CD4-positive, alpha-beta T cell treated with Interleukin-15 for 1 hour (primary cell): Measurements from ENCODE around the gene FALEC.

ENCODE experiments used
- DNase-seq: peaks from one replicate; pipeline ENCODE4 v3.0.0-alpha.2; 2020

Gene FALEC

DNA sequence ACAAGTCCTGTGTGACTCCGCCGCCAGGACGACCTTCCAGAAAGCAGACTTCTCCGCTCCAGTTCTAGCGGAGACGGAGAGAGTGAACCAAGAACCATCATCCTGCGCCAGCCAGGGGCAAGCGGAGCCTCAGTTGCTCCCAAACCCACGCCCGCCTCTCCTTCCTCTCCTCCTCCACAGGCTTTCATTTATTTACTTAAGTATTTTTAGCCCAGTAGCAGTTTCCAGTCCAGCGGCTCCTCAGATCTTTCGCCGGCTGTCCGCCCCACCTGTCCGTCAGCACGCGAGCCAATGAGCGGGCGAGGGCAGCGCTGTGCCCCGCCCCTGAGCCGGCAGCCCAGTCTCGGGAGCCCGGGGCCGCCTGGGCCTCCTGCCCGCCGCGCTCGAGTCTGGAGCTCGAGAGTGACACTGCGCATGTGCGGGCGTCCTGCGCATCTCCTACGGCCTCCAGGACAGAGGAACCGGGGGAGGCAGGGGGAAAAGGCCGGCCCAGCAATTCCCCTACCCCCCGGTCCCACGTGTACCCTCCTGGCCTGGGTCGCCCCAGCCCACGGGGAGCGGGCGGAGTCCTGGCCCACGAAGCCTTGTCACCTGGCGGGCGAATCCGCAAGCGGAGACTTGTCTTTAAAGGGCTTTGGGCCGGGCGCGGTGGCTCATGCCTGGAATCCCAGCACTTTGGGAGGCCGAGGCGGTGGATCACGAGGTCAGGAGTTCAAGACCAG, at the start of gene FALEC:
TSS of gene FALEC (plus strand) at position 425 of the 722 bp plus-strand sequence.
- peak; percentile 94 for DNase-seq

DNA sequence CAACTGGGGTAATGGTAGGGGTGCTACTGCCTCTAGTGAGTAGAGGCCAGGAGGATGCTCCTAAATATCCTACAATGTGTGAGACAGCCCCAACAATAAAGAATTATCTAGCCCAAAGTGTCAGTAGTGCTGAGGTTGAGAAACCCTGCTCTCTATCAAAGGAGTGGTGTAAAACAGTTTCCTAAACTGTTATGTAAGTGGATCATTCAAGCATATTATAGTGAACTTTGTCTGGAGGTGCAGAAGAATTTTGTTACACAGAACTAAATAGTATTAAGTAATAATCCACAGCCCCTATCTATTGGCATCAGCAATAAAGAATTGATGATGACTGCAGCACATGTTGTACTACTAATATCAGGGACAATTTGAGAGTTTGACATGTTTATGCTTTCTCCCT, 48.6 kb upstream of the FALEC start:
- DNase-seq = no peak

DNA sequence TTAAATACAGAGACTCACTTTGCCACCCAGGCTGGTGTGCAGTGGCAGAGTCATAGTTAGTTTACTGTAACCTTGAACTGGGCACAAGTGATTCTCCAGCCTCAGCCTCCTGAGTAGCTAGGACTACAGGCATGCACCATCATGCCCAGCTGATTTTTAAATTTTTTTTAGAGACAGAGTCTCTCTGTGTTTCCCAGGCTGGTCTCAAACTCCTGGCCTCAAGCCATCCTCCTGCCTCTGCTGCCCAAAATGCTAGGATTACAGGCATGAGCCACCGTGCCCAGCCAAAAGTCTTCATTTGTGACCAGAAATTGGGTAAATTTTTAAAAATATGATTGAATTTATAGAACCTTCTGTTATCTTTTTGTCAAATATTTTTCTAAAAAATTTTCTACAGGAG, 46.3 kb upstream of the FALEC start:
- DNase-seq = no peak

DNA sequence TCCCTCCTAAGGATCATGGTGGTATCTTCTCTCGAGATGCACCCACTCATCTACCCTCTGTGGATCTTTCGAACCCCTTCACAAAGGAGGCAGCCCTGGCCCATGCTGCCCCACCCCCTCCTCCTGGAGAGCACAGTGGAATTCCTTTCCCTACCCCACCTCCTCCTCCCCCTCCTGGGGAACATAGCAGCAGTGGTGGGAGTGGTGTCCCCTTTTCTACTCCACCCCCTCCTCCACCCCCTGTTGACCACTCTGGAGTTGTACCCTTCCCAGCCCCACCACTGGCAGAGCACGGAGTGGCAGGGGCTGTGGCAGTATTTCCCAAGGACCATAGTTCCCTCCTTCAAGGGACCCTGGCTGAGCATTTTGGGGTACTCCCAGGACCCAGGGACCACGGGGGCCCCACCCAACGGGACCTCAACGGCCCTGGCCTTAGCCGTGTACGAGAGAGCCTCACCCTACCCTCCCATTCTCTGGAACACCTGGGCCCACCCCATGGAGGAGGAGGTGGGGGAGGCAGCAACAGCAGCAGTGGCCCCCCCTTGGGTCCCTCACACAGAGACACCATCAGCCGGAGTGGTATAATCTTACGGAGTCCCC, 42.9 kb upstream of the FALEC start:
- DNase-seq = no peak

DNA sequence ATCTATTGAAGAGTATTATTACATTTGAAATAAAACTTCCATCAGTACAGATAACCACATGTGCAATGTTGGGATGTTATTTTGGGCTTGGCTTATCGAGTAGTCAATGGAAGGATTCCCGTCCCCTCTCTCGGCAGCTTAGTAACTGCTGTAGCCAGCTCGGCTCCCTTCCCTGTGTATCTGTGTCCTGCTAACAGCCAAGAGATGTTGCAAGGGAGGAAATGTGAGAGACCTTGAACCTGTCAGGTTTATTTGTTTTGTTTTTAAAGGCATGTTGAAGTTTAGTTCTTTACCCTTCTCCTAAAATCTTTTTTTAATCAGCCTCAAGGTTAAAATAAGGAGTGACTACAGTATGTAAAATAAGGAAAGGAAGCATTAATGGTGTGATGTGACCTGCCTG, 41.9 kb upstream of the FALEC start:
- DNase-seq = no peak

DNA sequence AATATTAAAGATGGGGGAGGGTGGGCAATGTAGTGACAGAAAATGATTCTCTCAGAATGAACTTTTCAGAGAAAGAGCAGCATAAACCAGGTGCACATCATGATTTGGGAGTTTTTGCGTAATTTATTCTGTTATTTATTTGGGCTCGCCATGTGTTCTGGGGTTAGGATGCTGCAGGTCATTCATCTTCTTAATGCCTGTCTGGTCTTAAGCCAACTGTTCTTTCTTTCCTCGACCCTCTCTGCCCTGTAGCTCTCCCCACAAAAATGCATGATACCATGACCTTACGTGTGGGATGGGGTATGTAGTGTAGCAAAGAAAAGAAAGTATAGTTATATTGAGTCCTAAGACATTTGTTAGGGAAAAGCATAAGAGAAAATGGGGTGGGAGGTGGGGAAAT, 40.7 kb upstream of the FALEC start:
- DNase-seq = no peak

DNA sequence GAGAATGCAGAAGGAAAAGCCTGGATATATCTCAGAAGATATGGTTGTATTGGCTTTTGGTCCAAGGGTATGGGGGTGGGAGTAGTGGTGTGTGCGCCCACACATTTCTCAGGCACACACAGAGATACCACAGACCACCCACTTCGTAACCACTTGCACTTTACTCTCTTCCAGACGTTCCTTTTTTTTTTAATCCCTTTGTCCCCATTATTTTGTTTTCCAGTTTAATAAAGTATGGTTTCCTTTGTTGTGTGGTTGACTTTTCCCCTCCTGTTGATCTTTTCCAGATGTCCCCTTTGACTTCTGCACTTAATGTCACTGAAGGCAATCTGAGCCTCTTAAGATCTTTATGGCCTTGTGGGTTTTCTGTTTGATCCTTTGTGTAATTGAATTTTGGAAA, 38.8 kb upstream of the FALEC start:
- DNase-seq = no peak

DNA sequence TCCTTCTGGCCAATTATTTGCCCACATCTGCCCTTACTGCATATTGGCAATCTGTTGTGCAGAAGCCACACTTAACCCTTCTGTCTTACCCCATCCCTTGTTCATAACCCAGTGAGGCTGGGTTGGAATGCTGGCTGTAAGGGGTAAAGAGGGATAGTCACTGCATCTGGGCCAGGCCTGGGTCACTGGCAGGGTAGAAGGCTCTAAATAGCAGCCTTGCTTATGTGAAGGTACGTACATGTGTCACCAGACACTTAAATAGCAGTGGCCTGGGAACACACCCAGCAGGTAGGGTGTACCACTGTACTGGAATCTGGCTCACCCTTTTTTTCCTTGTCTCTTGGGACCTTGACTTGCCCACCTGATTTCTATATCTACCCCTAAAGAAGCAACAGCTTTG, 38.2 kb upstream of the FALEC start:
- no peak for DNase-seq

DNA sequence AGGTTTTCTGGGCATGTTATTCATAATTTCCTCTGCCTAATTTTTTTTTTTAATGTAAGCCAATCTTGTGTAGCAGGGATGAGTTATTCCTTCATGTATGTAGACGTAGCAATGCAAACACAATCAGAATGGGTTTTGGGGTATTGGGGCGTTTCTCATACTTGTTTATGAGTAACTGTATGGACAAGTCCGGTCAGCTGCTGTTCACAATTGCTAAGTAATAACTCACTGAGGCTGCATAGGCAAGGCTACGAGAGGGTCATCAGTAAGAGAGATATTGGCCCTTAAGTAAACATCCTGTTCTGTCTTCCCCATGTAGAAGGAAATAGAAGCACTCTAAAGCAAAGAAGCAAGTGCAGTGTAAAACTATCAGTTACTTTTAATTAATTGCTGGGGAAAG, 37.8 kb upstream of the FALEC start:
- DNase-seq = no peak

DNA sequence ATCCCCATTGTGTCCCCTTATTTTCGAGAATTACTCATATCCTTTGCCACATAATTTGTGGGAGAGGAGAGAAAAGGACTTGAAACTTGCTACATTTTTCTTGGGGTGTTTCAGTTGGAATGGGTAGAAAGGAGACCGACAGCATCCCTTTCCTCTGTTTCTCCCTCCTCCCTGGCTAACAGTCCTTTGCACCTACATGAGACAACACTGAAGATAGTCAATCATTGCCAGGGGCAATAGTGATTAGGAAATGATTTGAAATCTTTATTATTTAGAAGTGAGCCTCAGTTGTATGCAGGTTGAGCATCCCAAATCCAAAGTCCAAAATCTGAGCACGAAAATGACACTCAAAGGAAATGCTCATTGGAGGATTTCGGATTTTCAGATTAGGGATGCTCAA, 36.2 kb upstream of the FALEC start:
- no peak for DNase-seq

DNA sequence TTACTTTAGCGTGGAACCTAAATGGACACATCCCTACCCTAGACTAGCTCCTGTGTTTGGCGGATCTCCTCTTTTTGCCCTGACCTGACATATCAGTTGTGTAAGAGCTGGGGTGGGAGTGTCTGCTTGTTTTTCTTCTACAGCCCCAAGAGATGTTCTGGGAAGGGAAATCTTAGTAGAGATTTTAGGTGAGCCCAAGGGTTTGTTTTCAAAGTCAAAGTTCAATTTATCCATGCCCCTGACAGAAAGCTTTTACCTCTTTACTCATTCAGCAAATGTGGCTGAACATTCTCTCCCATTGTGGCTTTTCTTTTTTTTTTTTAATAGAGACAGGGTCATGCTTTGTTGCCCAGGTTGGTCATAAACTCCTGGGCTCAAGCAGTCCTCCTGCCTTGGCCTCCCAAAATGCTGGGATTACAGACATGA, 35.6 kb upstream of the FALEC start:
- DNase-seq = no peak

DNA sequence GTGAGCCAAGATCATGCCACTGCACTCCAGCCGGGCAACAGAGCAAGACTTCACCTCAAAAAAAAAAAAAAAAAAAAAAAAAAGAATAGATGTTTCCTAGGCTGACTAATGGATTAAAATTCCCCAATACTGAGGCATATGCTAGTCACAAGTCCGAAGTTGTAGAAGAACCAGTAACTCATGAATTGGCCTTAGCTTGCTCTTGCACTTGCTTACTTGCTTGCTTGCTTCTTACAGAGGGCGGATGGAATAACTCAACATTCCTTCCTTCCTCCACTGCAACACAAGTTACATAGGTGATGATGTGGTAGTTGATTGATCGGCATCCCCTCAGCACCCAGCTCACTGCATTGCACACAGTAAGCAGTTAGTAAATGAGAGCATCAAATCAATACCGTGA, 31.1 kb upstream of the FALEC start:
- no peak for DNase-seq

DNA sequence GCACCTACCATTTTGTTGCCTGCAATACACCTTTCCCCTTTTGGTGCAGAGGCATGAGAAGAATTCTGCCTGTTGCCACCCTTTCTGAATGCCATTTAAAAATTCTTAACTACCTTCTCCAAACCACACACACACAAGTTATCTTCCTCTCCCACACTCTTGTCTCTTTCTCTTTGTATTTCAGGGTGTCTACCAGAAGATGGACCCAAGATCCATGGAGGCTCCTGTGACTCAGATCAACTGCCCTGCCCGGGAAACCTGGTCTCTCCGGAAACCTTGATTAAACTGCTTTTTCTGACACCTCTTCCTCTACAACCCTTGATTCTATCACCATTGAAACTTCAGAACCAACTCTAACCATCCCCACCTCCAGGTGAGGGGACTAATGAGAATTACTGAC, 30.7 kb upstream of the FALEC start:
- DNase-seq = no peak

DNA sequence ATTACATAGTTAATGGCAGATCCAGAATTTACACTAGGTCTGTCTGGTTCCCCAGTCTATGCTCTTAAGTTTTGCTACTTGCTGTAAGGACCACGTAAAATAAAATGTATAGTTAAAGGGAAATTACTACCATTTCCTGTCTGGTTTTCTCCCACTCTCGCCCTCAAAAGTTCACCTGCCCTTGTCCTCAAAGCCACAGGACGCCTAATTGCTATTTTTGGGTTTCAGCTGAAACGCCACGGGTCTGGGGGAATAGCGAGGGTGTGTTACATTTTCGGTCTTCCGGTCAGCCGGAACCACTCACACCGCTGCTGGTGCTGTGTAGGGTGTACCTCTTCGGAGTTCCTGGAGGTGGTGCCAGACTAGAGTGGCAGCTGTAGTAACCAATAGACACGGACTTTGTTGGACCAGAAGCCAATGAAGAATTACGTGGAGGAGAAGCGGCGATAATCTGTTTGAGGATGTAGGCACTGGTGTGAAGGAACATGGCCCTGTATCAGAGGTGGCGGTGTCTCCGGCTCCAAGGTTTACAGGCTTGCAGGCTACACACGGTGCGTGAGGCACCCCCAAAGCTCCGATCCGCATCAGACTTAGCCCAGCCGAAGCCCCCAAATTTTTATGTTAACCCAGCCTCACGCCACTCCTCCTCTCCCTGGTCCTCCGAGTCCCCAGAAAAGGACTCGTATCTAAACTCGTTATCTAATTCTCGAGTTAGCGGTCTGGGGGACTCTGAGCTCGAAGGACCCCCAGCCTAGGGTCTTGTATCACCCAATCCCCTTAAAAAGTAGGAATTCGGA, 28.4 kb upstream of the FALEC start, which contains the start of gene TARS2:
TSS of gene TARS2 (plus strand) at position 454 of the 797 bp plus-strand sequence. CDS start at position 486, 32 bp downstream.
- DNase-seq = peak; percentile 97

DNA sequence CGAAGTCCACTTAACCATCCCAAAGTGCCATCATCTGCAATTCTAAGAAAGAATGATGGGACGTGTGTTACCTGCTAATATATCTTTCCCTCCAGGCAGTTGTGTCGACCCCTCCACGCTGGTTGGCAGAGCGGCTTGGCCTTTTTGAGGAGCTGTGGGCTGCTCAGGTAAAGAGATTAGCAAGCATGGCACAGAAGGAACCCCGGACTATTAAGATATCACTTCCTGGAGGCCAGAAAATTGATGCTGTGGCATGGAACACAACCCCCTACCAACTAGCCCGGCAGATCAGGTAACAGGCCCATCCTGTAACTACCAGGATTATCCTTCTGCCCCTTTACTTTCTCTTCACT, 27.8 kb upstream of the FALEC start:
- no peak for DNase-seq

DNA sequence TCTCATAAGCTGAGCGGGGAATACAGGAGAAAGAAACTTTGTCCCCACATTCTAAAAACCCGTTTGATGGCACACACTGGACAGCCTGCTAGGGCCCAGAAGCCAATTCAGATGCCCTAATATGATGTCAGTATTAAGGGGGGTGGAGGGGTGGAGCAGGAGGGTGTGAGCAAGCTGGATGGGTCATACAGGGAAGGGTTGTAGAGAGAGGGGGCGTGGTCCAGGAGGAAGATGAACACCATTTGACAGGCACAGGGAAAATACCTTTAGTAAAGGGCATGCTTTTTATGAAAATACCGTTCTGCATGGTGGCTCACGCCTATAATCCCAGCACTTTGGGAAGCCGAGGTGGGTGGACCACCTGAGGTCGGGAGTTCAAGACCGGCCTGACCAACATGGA, 22.4 kb upstream of the FALEC start:
- DNase-seq = no peak

DNA sequence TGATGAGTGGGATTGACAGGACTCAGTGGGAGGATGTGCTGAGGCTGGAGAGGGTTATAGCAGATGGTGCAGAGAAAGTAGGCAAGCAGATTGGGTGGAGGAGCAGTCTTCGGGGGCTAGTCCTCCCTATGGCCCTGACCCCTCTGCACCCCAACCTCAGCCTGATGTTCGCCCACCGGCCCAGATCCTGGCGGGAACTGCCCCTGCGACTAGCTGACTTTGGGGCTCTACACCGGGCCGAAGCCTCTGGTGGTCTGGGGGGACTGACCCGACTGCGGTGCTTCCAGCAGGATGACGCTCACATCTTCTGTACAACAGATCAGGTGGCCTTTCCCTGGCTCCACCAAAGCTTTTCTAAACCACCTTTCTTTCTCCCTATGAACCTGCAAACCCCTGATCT, 17.2 kb upstream of the FALEC start:
- DNase-seq = no peak

DNA sequence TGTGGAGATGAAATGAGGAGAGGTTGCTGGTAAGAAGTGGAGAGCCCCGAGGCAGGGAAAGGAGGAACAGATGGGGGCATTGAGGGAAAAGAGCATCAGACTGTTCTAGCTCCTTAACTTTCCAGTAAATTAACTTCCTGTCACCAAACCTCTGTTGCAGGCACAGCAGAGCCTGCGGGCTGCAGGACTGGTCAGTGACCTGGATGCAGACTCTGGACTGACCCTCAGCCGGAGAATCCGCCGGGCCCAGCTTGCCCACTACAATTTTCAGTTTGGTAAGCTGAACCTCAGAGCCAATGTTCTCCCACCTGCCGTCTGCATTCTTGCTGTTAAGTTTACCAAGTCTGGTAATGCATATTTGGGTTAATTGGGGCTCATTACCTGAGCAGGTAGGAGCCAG, 10.1 kb upstream of the FALEC start:
- DNase-seq = no peak

DNA sequence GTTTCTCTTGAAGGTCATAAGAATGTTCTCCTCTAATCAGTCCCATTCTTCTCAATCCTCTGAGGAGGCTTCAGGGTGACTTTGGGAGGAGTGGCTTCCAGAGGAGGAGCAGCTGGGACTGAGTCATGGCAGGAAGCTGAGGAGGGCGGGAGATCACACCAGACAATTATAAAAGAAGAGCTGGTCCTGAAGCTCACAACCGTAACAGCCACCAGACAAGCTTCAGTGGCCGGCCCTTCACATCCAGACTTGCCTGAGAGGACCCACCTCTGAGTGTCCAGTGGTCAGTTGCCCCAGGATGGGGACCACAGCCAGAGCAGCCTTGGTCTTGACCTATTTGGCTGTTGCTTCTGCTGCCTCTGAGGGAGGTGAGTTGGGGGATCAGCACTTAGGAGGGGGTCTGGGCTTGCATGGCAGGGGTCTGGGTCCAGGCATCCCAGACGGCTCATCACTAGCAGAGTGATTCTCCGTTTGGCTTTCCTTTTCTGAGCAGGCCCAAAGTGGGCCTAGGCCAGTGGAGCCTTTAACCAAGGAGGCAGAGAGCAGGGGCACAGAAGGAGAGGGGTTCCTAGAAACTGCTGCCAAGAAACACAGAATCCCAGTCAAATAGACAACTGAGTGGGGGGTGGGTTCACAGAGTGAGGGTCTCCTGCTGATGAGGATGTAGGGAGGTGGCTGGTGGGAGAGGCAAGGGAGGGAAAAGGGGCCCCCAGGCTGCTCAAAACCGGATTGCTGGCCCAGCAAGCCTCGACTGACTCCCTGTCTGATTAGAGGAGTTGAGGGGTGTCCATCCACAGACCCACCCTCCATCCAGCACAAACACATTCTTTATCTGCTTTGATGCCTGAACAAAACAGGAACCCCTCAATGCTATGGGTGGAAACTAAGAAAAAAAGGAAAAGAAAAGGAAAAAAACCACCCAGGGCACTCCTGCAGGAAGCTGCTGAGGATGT, 7.4 kb upstream of the FALEC start, which contains the start of gene ECM1:
TSS of gene ECM1 (plus strand) at position 198 of the 953 bp plus-strand sequence. CDS start at position 299, 101 bp downstream.
- DNase-seq = peak; percentile 29

DNA sequence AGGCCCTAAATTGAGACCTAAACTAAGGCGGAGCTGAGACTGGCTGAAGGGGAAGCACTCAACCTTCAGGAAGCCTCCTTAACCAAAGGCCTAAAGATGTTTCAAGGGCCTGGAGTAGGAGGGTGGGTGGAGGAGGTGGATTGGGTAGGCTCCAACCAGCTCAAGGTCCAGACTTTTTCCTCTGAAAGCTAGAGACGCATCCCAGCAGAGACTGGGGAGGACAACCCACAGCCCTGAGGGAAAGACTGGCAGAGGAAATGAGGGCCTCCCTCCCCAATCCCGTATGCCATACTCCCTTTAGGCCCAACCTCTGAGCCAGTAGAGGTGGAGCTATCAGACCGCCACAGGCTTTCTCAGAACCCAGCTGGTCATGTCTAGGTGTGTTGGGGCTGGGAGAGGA, 6.6 kb upstream of the FALEC start:
- no peak for DNase-seq

DNA sequence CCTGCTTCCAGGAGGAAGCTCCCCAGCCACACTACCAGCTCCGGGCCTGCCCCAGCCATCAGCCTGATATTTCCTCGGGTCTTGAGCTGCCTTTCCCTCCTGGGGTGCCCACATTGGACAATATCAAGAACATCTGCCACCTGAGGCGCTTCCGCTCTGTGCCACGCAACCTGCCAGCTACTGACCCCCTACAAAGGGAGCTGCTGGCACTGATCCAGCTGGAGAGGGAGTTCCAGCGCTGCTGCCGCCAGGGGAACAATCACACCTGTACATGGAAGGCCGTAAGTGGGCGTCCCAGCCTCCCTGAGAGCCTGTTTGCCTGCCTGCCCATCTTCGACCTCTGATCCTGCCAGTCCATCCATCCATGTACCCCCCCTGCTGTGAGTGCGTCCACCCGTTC, 4.0 kb upstream of the FALEC start:
- DNase-seq = no peak

DNA sequence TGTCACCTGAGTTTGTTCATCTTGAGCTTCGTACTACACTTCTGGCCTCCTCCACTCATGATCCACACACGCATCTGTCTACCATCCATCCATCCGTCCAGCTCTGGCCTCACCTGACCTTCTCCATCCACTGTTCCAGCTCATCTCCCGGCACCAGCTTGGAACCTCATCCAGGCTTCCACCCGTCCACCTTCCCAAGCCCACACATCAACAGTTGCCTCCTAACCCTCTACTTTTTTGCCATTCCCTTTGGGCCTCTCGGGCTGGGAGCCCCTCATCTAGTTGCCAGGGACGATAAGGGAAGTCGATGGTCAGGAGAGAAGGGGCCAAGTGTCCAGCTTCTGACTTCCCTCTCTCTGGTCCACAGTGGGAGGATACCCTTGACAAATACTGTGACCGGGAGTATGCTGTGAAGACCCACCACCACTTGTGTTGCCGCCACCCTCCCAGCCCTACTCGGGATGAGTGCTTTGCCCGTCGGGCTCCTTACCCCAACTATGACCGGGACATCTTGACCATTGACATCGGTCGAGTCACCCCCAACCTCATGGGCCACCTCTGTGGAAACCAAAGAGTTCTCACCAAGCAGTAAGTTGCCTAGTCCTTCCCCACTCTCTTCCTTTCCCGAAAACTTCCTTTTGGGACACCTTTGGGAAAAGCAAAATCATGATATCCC, 3.4 kb upstream of the FALEC start:
- DNase-seq = no peak
